CD14-positive monocyte (primary cell): ENCODE results near the gene C10orf95. TPM values are rescaled to one million over a fixed set of nuclear protein-coding genes. Genes with fewer than 3 reads are reported as not detected.

Experiments used
- DNase-seq, 3 donors: peaks; one replicate each; pipeline ENCODE4 v3.0.0-alpha.2; 2011 to 2022
- H2AFZ ChIP-seq: 2 replicates; pipeline ENCODE4 v1.6.0; 2012; ENCODE audit warnings: mild to moderate bottlenecking, low read depth, low read length, inconsistent platforms; ENCODE audit not compliant: insufficient read depth, poor library complexity, severe bottlenecking
- H3K27ac ChIP-seq, 2 donors: 1 replicate in 1 of 2; 2 replicates in 1 of 2; pipeline ENCODE4 v1.5.1; 2012 to 2013; ENCODE audit warnings: low read length in 2 of 2, control low read depth in 1 of 2, inconsistent platforms in 1 of 2, low read depth in 1 of 2, mild to moderate bottlenecking in 1 of 2
- H3K27me3 ChIP-seq, 2 donors: one replicate each; pipeline versions ENCODE4 v1.6.0 to v1.6.1; 2011 to 2013; ENCODE audit warnings: low read length in 2 of 2; ENCODE audit not compliant: control insufficient read depth in 2 of 2, insufficient read depth in 2 of 2
- H3K36me3 ChIP-seq, 2 donors: replicated peaks in 1 of 2; 1 replicate in 1 of 2; 2 replicates in 1 of 2; pipeline versions ENCODE4 v1.5.1 to v1.6.1; 2012 to 2013; ENCODE audit warnings: low read length in 2 of 2, control low read depth in 1 of 2, inconsistent platforms in 1 of 2, mild to moderate bottlenecking in 1 of 2; ENCODE audit not compliant: insufficient read depth in 2 of 2, control insufficient read depth in 1 of 2
- H3K4me1 ChIP-seq, 2 donors: 1 replicate in 1 of 2; 2 replicates in 1 of 2; pipeline versions ENCODE4 v1.5.1 to v1.6.1; 2012 to 2013; ENCODE audit warnings: low read length in 2 of 2, control low read depth in 1 of 2, inconsistent platforms in 1 of 2, mild to moderate bottlenecking in 1 of 2, moderate library complexity in 1 of 2; ENCODE audit not compliant: insufficient read depth in 2 of 2, control insufficient read depth in 1 of 2
- H3K4me2 ChIP-seq: replicated peaks from 2 replicates; pipeline ENCODE3; 2012; ENCODE audit warnings: low read length, moderate library complexity, mild to moderate bottlenecking; ENCODE audit not compliant: poor library complexity, severe bottlenecking; ENCODE audit errors: extremely low read depth
- H3K4me3 ChIP-seq, 3 experiments: fragments of 200-600 bp in 1 of 3; sonication (generic) in 1 of 3; replicated peaks in 1 of 3; 1 replicate in 2 of 3; 2 replicates in 1 of 3; pipeline ENCODE4 v1.5.1; 2011 to 2013; ENCODE audit warnings: low read length in 3 of 3, mild to moderate bottlenecking in 3 of 3, control low read depth in 2 of 3, low read depth in 2 of 3, inconsistent platforms in 1 of 3, moderate library complexity in 1 of 3
- H3K79me2 ChIP-seq: 2 replicates; pipeline ENCODE4 v1.6.0; 2012; ENCODE audit warnings: mild to moderate bottlenecking, control low read depth, inconsistent platforms, low read length, moderate library complexity; ENCODE audit not compliant: insufficient read depth
- H3K9ac ChIP-seq: 2 replicates; pipeline ENCODE4 v1.6.0; 2017; ENCODE audit warnings: low read length, mild to moderate bottlenecking; ENCODE audit not compliant: insufficient read depth, poor library complexity, severe bottlenecking
- H3K9me3 ChIP-seq, 2 donors: replicated peaks in 1 of 2; 1 replicate in 1 of 2; 2 replicates in 1 of 2; pipeline versions ENCODE4 v1.5.1 to v1.6.1; 2012 to 2013; ENCODE audit warnings: low read length in 2 of 2, control low read depth in 1 of 2; ENCODE audit not compliant: control insufficient read depth in 1 of 2, insufficient read depth in 1 of 2
- H4K20me1 ChIP-seq: 2 replicates; pipeline ENCODE4 v1.6.0; 2012; ENCODE audit warnings: mild to moderate bottlenecking, low read length, control low read depth, moderate library complexity; ENCODE audit not compliant: insufficient read depth
- H3K27ac Mint-ChIP-seq, 7 donors: one replicate each; pipeline ENCODE4 v1.8.0; 2020; ENCODE audit warnings: mild to moderate bottlenecking in 7 of 7, mixed read lengths in 7 of 7, moderate library complexity in 6 of 7, inconsistent platforms in 2 of 7
- H3K27me3 Mint-ChIP-seq, 3 donors: one replicate each; pipeline ENCODE4 v1.8.0; 2021 to 2022; ENCODE audit warnings: low read depth in 3 of 3, mild to moderate bottlenecking in 3 of 3, mixed read lengths in 3 of 3, moderate library complexity in 3 of 3, inconsistent platforms in 1 of 3
- H3K36me3 Mint-ChIP-seq, 2 donors: one replicate each; pipeline ENCODE4 v1.8.0; 2020; ENCODE audit warnings: mixed read lengths in 2 of 2, inconsistent platforms in 1 of 2, mild to moderate bottlenecking in 1 of 2
- H3K4me1 Mint-ChIP-seq: one replicate; pipeline ENCODE4 v1.8.0; 2020; ENCODE audit warnings: mild to moderate bottlenecking, mixed read lengths
- H3K4me3 Mint-ChIP-seq, 2 donors: one replicate each; pipeline ENCODE4 v1.8.0; 2020; ENCODE audit warnings: mild to moderate bottlenecking in 2 of 2, mixed read lengths in 2 of 2, moderate library complexity in 1 of 2
- H3K9me3 Mint-ChIP-seq, 7 donors: one replicate each; pipeline ENCODE4 v1.8.0; 2020 to 2022; ENCODE audit warnings: mixed read lengths in 7 of 7, mild to moderate bottlenecking in 6 of 7, moderate library complexity in 6 of 7, inconsistent platforms in 2 of 7
- WGBS: methylation state at CpG from one replicate; pipeline ENCODE4 v1.1.5; 2013; ENCODE audit warnings: missing lambda C conversion rate; ENCODE audit not compliant: insufficient coverage; 5-methylcytosine and 5-hydroxymethylcytosine counted together
- intact Hi-C, 2 donors: fragments of 100-400 bp; cut with micrococcal nuclease; formaldehyde crosslinking; loops; one replicate each; pipeline versions ENCODE4 v1.15.0 to v1.15.1; 2023
- polyA plus RNA-seq, 3 donors: library from polyadenylated mRNA; depleted of rRNA in 1 of 3; unstranded in 2 of 3; stranded (reverse) in 1 of 3; fragments of 300-500 nt in 2 of 3; fragments of >200 nt in 1 of 3; fragmentation: Illumina TruSeq in 2 of 3; gene quantifications; 1 replicate in 2 of 3; 2 replicates in 1 of 3; pipeline ENCODE4 v1.2.3, GENCODE V29; 2012 to 2021
- TF ChIP-seq, protein P1 (sequence below): fragments of 200-600 bp; IDR thresholded peaks from one replicate; pipeline ENCODE4 v1.8.0; 2022; ENCODE audit warnings: antibody characterized with exemption, mild to moderate bottlenecking

Gene C10orf95
- polyA plus RNA-seq, 3 donors: 0.27 TPM; not detected in 2

DNA sequence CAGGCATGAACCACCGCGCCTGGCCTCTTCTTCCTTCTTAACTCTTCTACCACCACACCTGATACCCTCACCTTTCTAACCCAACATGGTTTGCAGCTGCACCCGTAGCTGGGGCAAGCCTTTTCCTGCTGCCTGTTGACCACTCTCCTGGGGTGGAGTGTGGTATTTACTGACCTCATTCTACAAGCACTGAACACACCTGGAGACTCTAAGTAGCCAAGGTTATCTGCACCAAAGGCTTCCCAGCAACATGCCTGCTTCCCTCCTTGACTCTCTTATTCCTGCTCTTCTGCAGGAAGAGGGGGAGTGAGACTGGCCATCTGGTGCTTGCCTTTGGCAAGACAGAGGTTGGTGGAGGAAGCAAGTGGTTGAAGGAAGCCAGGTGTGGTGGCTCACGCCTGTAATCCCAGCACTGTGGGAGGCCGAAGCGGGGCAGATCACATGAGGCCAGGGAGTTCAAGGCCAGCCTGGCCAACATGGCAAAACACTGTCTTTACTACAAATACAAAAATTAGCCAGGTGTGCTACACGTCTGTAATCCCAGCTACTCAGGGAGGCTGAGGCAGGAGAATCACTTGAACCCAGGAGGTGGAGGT, 41.1 kb upstream of the C10orf95 start:
- peaks cover 71% of the 10 kb centered on the region for H3K79me2 ChIP-seq
- WGBS: no CpG with 5 or more reads among the region's 7 CpGs

DNA sequence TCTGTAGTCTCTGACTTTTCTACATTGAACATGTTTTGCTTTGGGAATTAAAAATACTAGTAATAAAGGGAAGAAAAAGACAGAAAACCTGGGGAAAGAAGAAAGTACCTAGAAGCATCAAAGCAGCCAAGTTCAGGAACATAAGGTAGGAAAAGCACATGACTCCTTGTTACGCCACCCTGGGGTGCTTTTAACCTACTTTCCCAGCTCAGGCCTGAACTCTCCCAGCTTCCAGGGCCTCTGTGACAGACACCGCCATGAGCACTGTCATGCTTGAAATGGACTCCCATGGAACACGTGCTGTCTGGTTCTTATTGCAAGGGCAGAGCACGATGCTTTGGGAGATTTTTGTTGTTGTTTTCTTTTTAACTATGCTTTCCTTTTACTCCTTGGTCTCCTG, 39.8 kb upstream of the C10orf95 start:
- Mint-ChIP-seq H3K4me3 (no peak overlapping the region), H3K9me3 (peaks cover 0 to 3% (median 0%) of the 10 kb centered on the region in 7 donors), H3K27me3 (no peaks in the 10 kb centered on the region), H3K4me1 (peaks cover 7% of the 10 kb centered on the region), H3K27ac (no peak overlapping the region), H3K36me3 (peaks cover 50 to 88% of the 10 kb centered on the region in 2 donors)
- H4K20me1 ChIP-seq: peaks cover 82% of the 10 kb centered on the region
- H3K27me3 ChIP-seq: no peaks in the 10 kb centered on the region
- peaks cover 58% of the 10 kb centered on the region for H3K79me2 ChIP-seq
- TF ChIP-seq, protein P1, sequence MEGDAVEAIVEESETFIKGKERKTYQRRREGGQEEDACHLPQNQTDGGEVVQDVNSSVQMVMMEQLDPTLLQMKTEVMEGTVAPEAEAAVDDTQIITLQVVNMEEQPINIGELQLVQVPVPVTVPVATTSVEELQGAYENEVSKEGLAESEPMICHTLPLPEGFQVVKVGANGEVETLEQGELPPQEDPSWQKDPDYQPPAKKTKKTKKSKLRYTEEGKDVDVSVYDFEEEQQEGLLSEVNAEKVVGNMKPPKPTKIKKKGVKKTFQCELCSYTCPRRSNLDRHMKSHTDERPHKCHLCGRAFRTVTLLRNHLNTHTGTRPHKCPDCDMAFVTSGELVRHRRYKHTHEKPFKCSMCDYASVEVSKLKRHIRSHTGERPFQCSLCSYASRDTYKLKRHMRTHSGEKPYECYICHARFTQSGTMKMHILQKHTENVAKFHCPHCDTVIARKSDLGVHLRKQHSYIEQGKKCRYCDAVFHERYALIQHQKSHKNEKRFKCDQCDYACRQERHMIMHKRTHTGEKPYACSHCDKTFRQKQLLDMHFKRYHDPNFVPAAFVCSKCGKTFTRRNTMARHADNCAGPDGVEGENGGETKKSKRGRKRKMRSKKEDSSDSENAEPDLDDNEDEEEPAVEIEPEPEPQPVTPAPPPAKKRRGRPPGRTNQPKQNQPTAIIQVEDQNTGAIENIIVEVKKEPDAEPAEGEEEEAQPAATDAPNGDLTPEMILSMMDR: no peak
- H3K9me3 ChIP-seq: no peaks in the 10 kb centered on the region
- no peak overlapping the region for H3K9ac ChIP-seq
- 96% methylated on average over 3 of the region's 4 CpGs for WGBS
- no peak overlapping the region for H3K4me2 ChIP-seq
- H3K27ac ChIP-seq: no peak overlapping the region
- DNase-seq: no peak
- no peaks in the 10 kb centered on the region for H3K4me1 ChIP-seq
- no peak overlapping the region for H3K4me3 ChIP-seq
- intact Hi-C loops: no loop called here
- peaks cover 44 to 82% of the 10 kb centered on the region in 2 donors for H3K36me3 ChIP-seq
- no peak overlapping the region for H2AFZ ChIP-seq

More for the DNA sequence above, 41.1 kb upstream of the C10orf95 start:
- no peak overlapping the region for H3K9ac ChIP-seq
- intact Hi-C loops: no loop called here
- H3K27ac ChIP-seq: peak overlapping the region in 1 of 2 donors; percentile 36
- no peaks in the 10 kb centered on the region for H3K27me3 Mint-ChIP-seq
- peaks cover 31 to 78% of the 10 kb centered on the region in 2 donors for H3K36me3 ChIP-seq
- no peak overlapping the region for H3K4me2 ChIP-seq
- H3K4me3 ChIP-seq: no peak overlapping the region
- H3K4me1 Mint-ChIP-seq: peaks cover 7% of the 10 kb centered on the region
- H3K4me3 Mint-ChIP-seq: no peak overlapping the region
- H4K20me1 ChIP-seq: peaks cover 91% of the 10 kb centered on the region
- peak overlapping the region in 3 of 7 donors; percentile 56 to 75 (median 61) for H3K27ac Mint-ChIP-seq
- TF ChIP-seq, protein P1: no peak
- H3K9me3 ChIP-seq: no peaks in the 10 kb centered on the region
- peaks cover 0 to 3% (median 0%) of the 10 kb centered on the region in 7 donors for H3K9me3 Mint-ChIP-seq
- H2AFZ ChIP-seq: no peak overlapping the region
- no peaks in the 10 kb centered on the region for H3K4me1 ChIP-seq
- H3K36me3 Mint-ChIP-seq: peaks cover 38 to 82% of the 10 kb centered on the region in 2 donors
- no peak for DNase-seq
- no peaks in the 10 kb centered on the region for H3K27me3 ChIP-seq
